H1 (cell line): ENCODE results near the gene KLK4. TPM values are rescaled to one million over a fixed set of nuclear protein-coding genes. Genes with fewer than 3 reads are reported as not detected.

ENCODE experiments used
- CBX8 ChIP-seq: fragments of 300-800, 300-1000 bp; sonication (generic); IDR thresholded peaks from 2 replicates; pipeline ENCODE4 v1.7.1; 2016; ENCODE audit warnings: low read depth, low read length, borderline replicate concordance
- EP300 ChIP-seq, 2 experiments: IDR thresholded peaks; 1 replicate in 1 of 2; 2 replicates in 1 of 2; pipeline ENCODE4 v1.6.1; 2011 to 2012; ENCODE audit warnings: low read depth in 2 of 2, low read length in 2 of 2, mild to moderate bottlenecking in 2 of 2, borderline replicate concordance in 1 of 2, inconsistent platforms in 1 of 2, moderate library complexity in 1 of 2
- TAF7 ChIP-seq: optimal IDR thresholded peaks from 2 replicates; pipeline ENCODE3; 2011; ENCODE audit warnings: low read depth, mild to moderate bottlenecking, inconsistent platforms, low read length, moderate library complexity, borderline replicate concordance
- polyA plus RNA-seq, 7 experiments: library from polyadenylated mRNA; depleted of rRNA in 3 of 7; stranded (reverse) in 5 of 7; unstranded in 2 of 7; fragments of >200 nt in 5 of 7; fragments of 200-250 nt in 2 of 7; gene quantifications; 1 replicate in 5 of 7; 2 replicates in 1 of 7; 4 replicates in 1 of 7; pipeline versions ENCODE4 v1.2.1 to v1.2.3, GENCODE V29; 2011 to 2013; ENCODE audit warnings: missing spikeins in 2 of 7, mixed read lengths in 2 of 7
- total RNA-seq: library from RNA; stranded (reverse); fragmentation: NEBNext Ultra II Directional; extraction: Animal tissue kit (Norgen Biotek cat#: 25700); gene quantifications from 2 replicates; pipeline ENCODE4 v1.2.1, GENCODE V29; 2021

The KLK4 gene
- total and polyA plus RNA-seq, 2 of the 8 experiments (the other 6 are each of a cell fraction or from before 2014, with no cell fraction given), result 0.44 TPM; not detected in 1

GRCh38 chr19:50899569-50899968, 11.6 kb downstream of the KLK4 start (continued):
- no peak for TF ChIP-seq TAF7
- TF ChIP-seq CBX8, result no peak
- no peak for TF ChIP-seq EP300 (IDR thresholded peaks at IDR 0.05; ENCODE audit: borderline replicate concordance in 1 of 2, low read depth in 2 of 2, low read length in 2 of 2)
- TF ChIP-seq, all 59 proteins: peak for 0
